ENCODE data around the gene UNC13D. TPM values are rescaled to one million over a fixed set of nuclear protein-coding genes. Genes with fewer than 3 reads are reported as not detected.

Gene UNC13D
- polyA plus RNA-seq, 1 donor from 2014 or later: 1.2 TPM

DNA sequence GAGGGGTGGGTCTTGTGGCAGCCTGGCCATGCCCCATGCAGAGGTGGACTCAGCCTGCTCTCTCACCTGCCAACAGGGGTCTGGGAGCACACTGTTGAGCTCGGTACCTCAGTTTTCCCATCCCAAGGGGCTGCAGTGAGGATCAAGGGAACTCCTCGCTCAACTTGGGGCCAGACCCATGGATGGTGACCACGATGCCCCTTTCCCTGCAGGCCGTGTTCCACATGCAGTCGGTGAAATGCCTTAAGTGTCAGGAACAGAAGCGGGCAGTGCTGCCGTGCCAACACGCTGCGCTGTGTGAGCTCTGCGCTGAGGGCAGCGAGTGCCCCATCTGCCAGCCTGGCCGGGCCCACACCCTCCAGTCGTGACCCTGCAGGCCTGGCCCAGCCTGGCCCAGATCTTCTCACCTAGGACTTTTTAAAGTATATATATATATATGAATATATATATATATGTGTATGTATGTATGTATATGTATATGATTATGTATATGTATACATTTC, 20.1 kb downstream of the UNC13D start:
- Histone ChIP-seq H3K27me3 (ENCODE audit: insufficient read depth, low read depth, low read length) (no peaks in the 10 kb centered on the region), H3F3A (ENCODE audit: insufficient read depth, low read length, poor library complexity, severe bottlenecking) (no peaks in the 10 kb centered on the region), H3K9me3 (ENCODE audit: low read length) (no peaks in the 10 kb centered on the region), H3K36me3 (ENCODE audit: insufficient read depth, low read length) (no peaks in the 10 kb centered on the region), H3K4me2 (ENCODE audit: low read length) (no peak overlapping the region), H3K9me2 (ENCODE audit: insufficient read depth, low read length) (no peaks in the 10 kb centered on the region), H3K9ac (ENCODE audit: low read length) (no peak overlapping the region), H3K79me2 (replicated peaks; ENCODE audit: insufficient read depth, low read length) (no peaks in the 10 kb centered on the region), H3K4me3 (ENCODE audit: low read length) (no peak overlapping the region), H3K27ac (ENCODE audit: low read length) (no peak overlapping the region), H2AFZ (ENCODE audit: low read depth, low read length) (no peak overlapping the region), H4K20me1 (ENCODE audit: insufficient read depth) (no peaks in the 10 kb centered on the region)
- no peak for TF ChIP-seq MXI1 (conservative IDR thresholded peaks at IDR 0.05; ENCODE audit: poor library complexity, severe bottlenecking)
- TF ChIP-seq SMC3 (conservative IDR thresholded peaks at IDR 0.05; ENCODE audit: poor library complexity): no peak
- TF ChIP-seq EZH2 (IDR thresholded peaks at IDR 0.05; ENCODE audit: borderline replicate concordance, insufficient read depth, low read length, poor library complexity, severe bottlenecking): no peak
- no peak for TF ChIP-seq RAD21 (conservative IDR thresholded peaks at IDR 0.05)
- no peak for TF ChIP-seq POLR2AphosphoS5 (IDR thresholded peaks at IDR 0.05)
- TF ChIP-seq, protein P1, sequence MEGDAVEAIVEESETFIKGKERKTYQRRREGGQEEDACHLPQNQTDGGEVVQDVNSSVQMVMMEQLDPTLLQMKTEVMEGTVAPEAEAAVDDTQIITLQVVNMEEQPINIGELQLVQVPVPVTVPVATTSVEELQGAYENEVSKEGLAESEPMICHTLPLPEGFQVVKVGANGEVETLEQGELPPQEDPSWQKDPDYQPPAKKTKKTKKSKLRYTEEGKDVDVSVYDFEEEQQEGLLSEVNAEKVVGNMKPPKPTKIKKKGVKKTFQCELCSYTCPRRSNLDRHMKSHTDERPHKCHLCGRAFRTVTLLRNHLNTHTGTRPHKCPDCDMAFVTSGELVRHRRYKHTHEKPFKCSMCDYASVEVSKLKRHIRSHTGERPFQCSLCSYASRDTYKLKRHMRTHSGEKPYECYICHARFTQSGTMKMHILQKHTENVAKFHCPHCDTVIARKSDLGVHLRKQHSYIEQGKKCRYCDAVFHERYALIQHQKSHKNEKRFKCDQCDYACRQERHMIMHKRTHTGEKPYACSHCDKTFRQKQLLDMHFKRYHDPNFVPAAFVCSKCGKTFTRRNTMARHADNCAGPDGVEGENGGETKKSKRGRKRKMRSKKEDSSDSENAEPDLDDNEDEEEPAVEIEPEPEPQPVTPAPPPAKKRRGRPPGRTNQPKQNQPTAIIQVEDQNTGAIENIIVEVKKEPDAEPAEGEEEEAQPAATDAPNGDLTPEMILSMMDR (IDR thresholded peaks at IDR 0.05; ENCODE audit: poor library complexity, severe bottlenecking): no peak
- no peak for TF ChIP-seq EP300 (conservative IDR thresholded peaks at IDR 0.05; ENCODE audit: poor library complexity, severe bottlenecking)
- TF ChIP-seq, protein P2, sequence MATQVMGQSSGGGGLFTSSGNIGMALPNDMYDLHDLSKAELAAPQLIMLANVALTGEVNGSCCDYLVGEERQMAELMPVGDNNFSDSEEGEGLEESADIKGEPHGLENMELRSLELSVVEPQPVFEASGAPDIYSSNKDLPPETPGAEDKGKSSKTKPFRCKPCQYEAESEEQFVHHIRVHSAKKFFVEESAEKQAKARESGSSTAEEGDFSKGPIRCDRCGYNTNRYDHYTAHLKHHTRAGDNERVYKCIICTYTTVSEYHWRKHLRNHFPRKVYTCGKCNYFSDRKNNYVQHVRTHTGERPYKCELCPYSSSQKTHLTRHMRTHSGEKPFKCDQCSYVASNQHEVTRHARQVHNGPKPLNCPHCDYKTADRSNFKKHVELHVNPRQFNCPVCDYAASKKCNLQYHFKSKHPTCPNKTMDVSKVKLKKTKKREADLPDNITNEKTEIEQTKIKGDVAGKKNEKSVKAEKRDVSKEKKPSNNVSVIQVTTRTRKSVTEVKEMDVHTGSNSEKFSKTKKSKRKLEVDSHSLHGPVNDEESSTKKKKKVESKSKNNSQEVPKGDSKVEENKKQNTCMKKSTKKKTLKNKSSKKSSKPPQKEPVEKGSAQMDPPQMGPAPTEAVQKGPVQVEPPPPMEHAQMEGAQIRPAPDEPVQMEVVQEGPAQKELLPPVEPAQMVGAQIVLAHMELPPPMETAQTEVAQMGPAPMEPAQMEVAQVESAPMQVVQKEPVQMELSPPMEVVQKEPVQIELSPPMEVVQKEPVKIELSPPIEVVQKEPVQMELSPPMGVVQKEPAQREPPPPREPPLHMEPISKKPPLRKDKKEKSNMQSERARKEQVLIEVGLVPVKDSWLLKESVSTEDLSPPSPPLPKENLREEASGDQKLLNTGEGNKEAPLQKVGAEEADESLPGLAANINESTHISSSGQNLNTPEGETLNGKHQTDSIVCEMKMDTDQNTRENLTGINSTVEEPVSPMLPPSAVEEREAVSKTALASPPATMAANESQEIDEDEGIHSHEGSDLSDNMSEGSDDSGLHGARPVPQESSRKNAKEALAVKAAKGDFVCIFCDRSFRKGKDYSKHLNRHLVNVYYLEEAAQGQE (IDR thresholded peaks at IDR 0.05; ENCODE audit: borderline replicate concordance): no peak
- TF ChIP-seq TAF1 (IDR thresholded peaks at IDR 0.05; ENCODE audit: low read depth): no peak

DNA sequence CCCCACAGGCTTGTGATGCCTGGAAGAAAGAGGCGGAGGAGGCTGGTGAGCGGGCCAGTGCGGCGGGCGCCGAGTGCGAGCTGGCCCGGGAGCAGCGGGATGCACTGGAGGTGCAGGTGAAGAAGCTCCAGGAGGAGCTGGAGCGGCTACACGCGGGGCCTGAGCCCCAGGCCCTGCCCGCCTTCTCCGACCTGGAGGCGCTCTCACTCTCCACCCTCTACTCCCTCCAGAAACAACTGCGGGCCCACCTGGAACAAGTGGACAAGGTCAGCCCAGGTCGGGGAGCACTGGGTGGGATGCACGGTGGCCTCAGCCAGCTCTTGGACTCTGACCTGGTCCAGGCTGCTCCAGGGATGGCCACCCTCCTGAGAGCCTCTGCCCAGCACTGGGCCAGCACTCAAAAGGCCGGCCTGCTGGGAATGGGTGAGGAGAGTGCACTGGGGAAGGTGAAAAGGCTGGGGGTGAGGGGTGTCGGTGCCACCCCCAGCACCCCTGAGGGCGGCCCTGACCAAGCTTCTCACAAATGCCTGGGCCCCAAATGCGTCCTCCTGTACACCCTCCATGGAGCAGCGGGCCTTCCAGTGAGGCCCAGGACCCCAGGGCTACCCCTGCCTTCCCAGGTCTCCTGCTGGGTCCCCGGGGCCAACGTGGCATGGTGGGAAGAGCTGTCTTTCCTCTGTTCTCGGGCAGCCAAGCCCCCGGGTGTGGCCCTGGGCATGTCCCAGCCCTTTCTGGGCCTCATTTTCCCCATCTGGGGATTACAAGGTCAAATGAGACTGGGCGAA, 20.8 kb downstream of the UNC13D start:
- Histone ChIP-seq H3K27me3 (ENCODE audit: insufficient read depth, low read depth, low read length) (no peaks in the 10 kb centered on the region), H3K9ac (ENCODE audit: low read length) (no peak overlapping the region), H3K79me2 (replicated peaks; ENCODE audit: insufficient read depth, low read length) (no peaks in the 10 kb centered on the region), H3K9me2 (ENCODE audit: insufficient read depth, low read length) (no peaks in the 10 kb centered on the region), H3K36me3 (ENCODE audit: insufficient read depth, low read length) (no peaks in the 10 kb centered on the region), H3K9me3 (ENCODE audit: low read length) (no peaks in the 10 kb centered on the region), H3K4me2 (ENCODE audit: low read length) (no peak overlapping the region), H4K20me1 (ENCODE audit: insufficient read depth) (no peaks in the 10 kb centered on the region), H3K4me3 (ENCODE audit: low read length) (no peak overlapping the region), H2AFZ (ENCODE audit: low read depth, low read length) (no peak overlapping the region), H3K27ac (ENCODE audit: low read length) (no peak overlapping the region), H3F3A (ENCODE audit: insufficient read depth, low read length, poor library complexity, severe bottlenecking) (no peaks in the 10 kb centered on the region)
- no peak for TF ChIP-seq SMC3 (conservative IDR thresholded peaks at IDR 0.05; ENCODE audit: poor library complexity)
- no peak for TF ChIP-seq EZH2 (IDR thresholded peaks at IDR 0.05; ENCODE audit: borderline replicate concordance, insufficient read depth, low read length, poor library complexity, severe bottlenecking)
- no peak for TF ChIP-seq EP300 (conservative IDR thresholded peaks at IDR 0.05; ENCODE audit: poor library complexity, severe bottlenecking)
- TF ChIP-seq POLR2AphosphoS5 (IDR thresholded peaks at IDR 0.05): no peak
- TF ChIP-seq, protein P2 (IDR thresholded peaks at IDR 0.05; ENCODE audit: borderline replicate concordance): no peak
- TF ChIP-seq TAF1 (IDR thresholded peaks at IDR 0.05; ENCODE audit: low read depth): no peak
- TF ChIP-seq, protein P1 (IDR thresholded peaks at IDR 0.05; ENCODE audit: poor library complexity, severe bottlenecking): no peak
- no peak for TF ChIP-seq RAD21 (conservative IDR thresholded peaks at IDR 0.05)
- TF ChIP-seq MXI1 (conservative IDR thresholded peaks at IDR 0.05; ENCODE audit: poor library complexity, severe bottlenecking): no peak
